Fibroblast of the conjunctiva (primary cell): ENCODE results near the gene TAGLN2.

Experiments used
- DNase-seq: peaks from one replicate; pipeline ENCODE4 v3.0.0-alpha.2; 2010; ENCODE audit warnings: low read depth

Gene TAGLN2

GRCh38 chr1:159935305-159935704 is 10.0 kb upstream of the TAGLN2 start:
- DNase-seq, result no peak

- DNase-seq, result no peak
These were observed 9.1 kb upstream of the TAGLN2 start for GRCh38 chr1:159934136-159935039.

- DNase-seq, result no peak
These were observed 8.0 kb upstream of the TAGLN2 start for GRCh38 chr1:159933347-159933746.

GRCh38 chr1:159932296-159933285 is 7.3 kb upstream of the TAGLN2 start:
- no peak for DNase-seq

GRCh38 chr1:159931795-159932173 is 6.5 kb upstream of the TAGLN2 start:
- DNase-seq, result no peak

- DNase-seq, result no peak
These were observed 5.9 kb upstream of the TAGLN2 start for GRCh38 chr1:159931101-159931794.

- no peak for DNase-seq
These were observed 5.3 kb upstream of the TAGLN2 start for GRCh38 chr1:159930634-159931033.

- no peak for DNase-seq
These were observed 4.9 kb upstream of the TAGLN2 start for GRCh38 chr1:159930216-159930615.

GRCh38 chr1:159929155-159930051 is 4.1 kb upstream of the TAGLN2 start:
- DNase-seq, result no peak

- DNase-seq, result no peak
These were observed 3.3 kb upstream of the TAGLN2 start for GRCh38 chr1:159928491-159929050.

GRCh38 chr1:159927849-159928431 is 2.6 kb upstream of the TAGLN2 start:
- DNase-seq, result no peak

- no peak for DNase-seq
These were observed 2.0 kb upstream of the TAGLN2 start for GRCh38 chr1:159927211-159927848.

GRCh38 chr1:159925719-159926078 is 392 bp upstream of the TAGLN2 start:
- DNase-seq, result no peak

GRCh38 chr1:159924025-159924790 is 1.1 kb downstream of the TAGLN2 start:
- DNase-seq, result peak; percentile 87

- peak; percentile 78 for DNase-seq
These were observed 1.9 kb downstream of the TAGLN2 start for GRCh38 chr1:159923203-159924024.

- peak; percentile 48 for DNase-seq
These were observed 2.6 kb downstream of the TAGLN2 start for GRCh38 chr1:159922511-159923202.

- DNase-seq, result no peak
These were observed 3.4 kb downstream of the TAGLN2 start for GRCh38 chr1:159921700-159922504.
